ENCODE data around the gene AUTS2. TPM values are rescaled to one million over a fixed set of nuclear protein-coding genes. Genes with fewer than 3 reads are reported as not detected.

AUTS2 gene
- total RNA-seq, 1 experiment from 2014 or later, result 2.5 TPM

GRCh38 chr7:69837387-69838068, 239.3 kb downstream of the AUTS2 start:
- ChIA-PET POLR2A (no interaction called here), CTCF (no interaction called here)
- Histone ChIP-seq H3K27ac (ENCODE audit: low read length) (no peak overlapping the region), H3K9me3 (ENCODE audit: control insufficient read depth, insufficient read depth, low read depth, low read length) (no peaks in the 10 kb centered on the region), H3K36me3 (ENCODE audit: control insufficient read depth, insufficient read depth, low read length) (no peaks in the 10 kb centered on the region), H3K4me1 (ENCODE audit: control insufficient read depth, insufficient read depth, low read length) (no peaks in the 10 kb centered on the region), H3K4me3 (ENCODE audit: low read depth in 2 of 2, low read length in 2 of 2) (no peak overlapping the region), H3K27me3 (ENCODE audit: control insufficient read depth, insufficient read depth, low read length) (no peaks in the 10 kb centered on the region; the same call in 1 of the 2 replicates)
- in situ Hi-C loops (cut with HindIII; ENCODE audit: low pct_unique_long_range_greater_than_20kb, low sequenced_read_pairs) (no loop called here), intact Hi-C loops (cut with micrococcal nuclease; ENCODE audit: unreplicated experiment) (no loop called here)
- no peak for ATAC-seq
- BruUV-seq (replicated peaks), result no TSS peak
- DNase-seq (ENCODE audit: low read depth, low spot score), result no peak
- no peak for TF ChIP-seq TCF7L2 (IDR thresholded peaks at IDR 0.05; ENCODE audit: low read depth, low read length)
- no peak for TF ChIP-seq CTCF (IDR thresholded peaks at IDR 0.05)
- no peak for TF ChIP-seq REST (IDR thresholded peaks at IDR 0.05; ENCODE audit: insufficient read depth in 1 of 2, low read depth in 2 of 2, low read length in 1 of 2)
- TF ChIP-seq POLR2AphosphoS5 (IDR thresholded peaks at IDR 0.05; ENCODE audit: low read depth, low read length), result no peak

- Histone ChIP-seq H3K27ac (ENCODE audit: low read length) (no peak overlapping the region), H3K4me1 (ENCODE audit: control insufficient read depth, insufficient read depth, low read length) (no peaks in the 10 kb centered on the region), H3K4me3 (ENCODE audit: low read depth in 2 of 2, low read length in 2 of 2) (no peak overlapping the region), H3K27me3 (ENCODE audit: control insufficient read depth, insufficient read depth, low read length) (no peaks in the 10 kb centered on the region; the same call in 1 of the 2 replicates), H3K9me3 (ENCODE audit: control insufficient read depth, insufficient read depth, low read depth, low read length) (no peaks in the 10 kb centered on the region), H3K36me3 (ENCODE audit: control insufficient read depth, insufficient read depth, low read length) (no peaks in the 10 kb centered on the region)
- intact Hi-C loops (cut with micrococcal nuclease; ENCODE audit: unreplicated experiment), result no loop called here
- ChIA-PET POLR2A (interaction anchor here (0.5 kb wide), 1 partner anchor 343 kb away, joined by 6 read pairs; no protein-coding TSS in a partner anchor), CTCF (no interaction called here)
- DNase-seq (ENCODE audit: low read depth, low spot score) (no peak), ATAC-seq (no peak)
- no TSS peak for BruUV-seq (replicated peaks)
- in situ Hi-C loops (cut with HindIII; ENCODE audit: low pct_unique_long_range_greater_than_20kb, low sequenced_read_pairs), result no loop called here
- TF ChIP-seq REST (IDR thresholded peaks at IDR 0.05; ENCODE audit: insufficient read depth in 1 of 2, low read depth in 2 of 2, low read length in 1 of 2), result no peak
- TF ChIP-seq TCF7L2 (IDR thresholded peaks at IDR 0.05; ENCODE audit: low read depth, low read length), result no peak
- no peak for TF ChIP-seq SIN3A (IDR thresholded peaks at IDR 0.05; ENCODE audit: borderline replicate concordance, insufficient read depth, low read depth, low read length)
- TF ChIP-seq POLR2AphosphoS5 (IDR thresholded peaks at IDR 0.05; ENCODE audit: low read depth, low read length), result no peak
- no peak for TF ChIP-seq CTCF (IDR thresholded peaks at IDR 0.05)
Measured at GRCh38 chr7:69839782-69840181, 241.5 kb downstream of the AUTS2 start.

Data from Panc1 (cell line).